ENCODE measurements around the gene DENND5B.

Gene DENND5B

DNA sequence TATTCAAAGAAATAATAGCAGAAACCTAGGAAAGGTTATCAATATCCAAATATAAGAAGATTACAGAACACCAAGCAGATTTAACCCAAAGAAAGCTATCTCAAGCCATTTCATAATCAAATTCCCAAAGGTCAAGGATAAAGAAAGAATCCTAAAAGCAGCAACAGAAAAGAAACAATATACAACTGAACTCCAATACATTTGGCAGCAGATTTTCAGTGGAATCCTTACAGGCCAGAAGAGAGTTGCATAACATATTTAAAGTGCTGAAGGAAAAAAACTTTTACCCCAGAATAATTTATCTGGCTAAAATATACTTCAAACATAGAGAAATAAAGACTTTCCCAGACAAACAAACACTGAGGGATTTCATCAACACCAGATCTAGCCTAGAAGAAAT is 54.3 kb downstream of the DENND5B start:
- H3K4me3 Mint-ChIP-seq = no peak overlapping the region
- peaks cover 62% of the 10 kb centered on the region for H3K36me3 Mint-ChIP-seq
- peaks cover 14% of the 10 kb centered on the region for H3K9me3 Mint-ChIP-seq
- peaks cover 81% of the 10 kb centered on the region for H3K4me1 Mint-ChIP-seq
- H3K27ac Mint-ChIP-seq = peak overlapping the region; percentile 25
- H3K27me3 Mint-ChIP-seq = no peaks in the 10 kb centered on the region
- ATAC-seq = no peak

DNA sequence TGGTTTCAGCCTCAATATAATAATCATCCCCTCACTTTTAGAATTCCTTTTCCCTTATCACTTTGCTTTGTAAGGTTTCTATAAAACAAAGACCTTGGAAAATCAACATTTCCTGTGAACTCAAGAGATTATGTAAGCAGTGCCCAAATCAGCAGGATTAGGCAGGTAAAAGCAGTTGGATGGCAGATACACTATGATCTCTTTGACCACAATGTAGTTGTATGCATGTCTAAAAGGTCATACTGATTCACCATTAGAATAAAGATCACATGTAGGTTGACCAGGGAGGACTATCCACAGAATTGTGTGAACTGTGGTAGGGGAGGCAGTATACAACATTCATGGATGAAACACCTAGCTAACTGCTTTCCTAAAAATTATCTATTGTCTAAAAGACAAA is 57.5 kb downstream of the DENND5B start:
- peak overlapping the region; percentile 10 for H3K27ac Mint-ChIP-seq
- peaks cover 33% of the 10 kb centered on the region for H3K36me3 Mint-ChIP-seq
- no peak for ATAC-seq
- H3K9me3 Mint-ChIP-seq = peaks cover 7% of the 10 kb centered on the region
- H3K4me1 Mint-ChIP-seq = peaks cover 77% of the 10 kb centered on the region
- no peaks in the 10 kb centered on the region for H3K27me3 Mint-ChIP-seq
- no peak overlapping the region for H3K4me3 Mint-ChIP-seq

DNA sequence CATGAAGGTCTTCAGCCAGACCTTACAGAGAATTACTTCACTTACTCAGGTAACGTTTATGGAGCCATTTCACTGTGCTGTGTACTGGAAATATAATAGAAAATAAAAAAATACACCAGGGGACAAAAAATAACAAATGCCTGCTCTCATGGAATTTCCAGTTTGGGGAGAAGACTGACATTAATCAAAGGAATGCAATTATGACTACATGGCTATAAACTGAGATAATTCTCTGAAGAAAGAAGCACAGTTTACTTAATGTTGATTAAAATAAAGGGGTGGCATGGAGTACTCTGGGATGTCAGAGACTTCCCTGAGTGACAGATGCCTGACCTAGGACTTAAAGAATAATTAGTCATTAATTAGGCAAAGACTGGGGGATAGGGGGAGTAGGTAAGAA is 59.0 kb downstream of the DENND5B start:
- no peak for ATAC-seq
- H3K27ac Mint-ChIP-seq = peak overlapping the region; percentile 18
- H3K36me3 Mint-ChIP-seq = peaks cover 28% of the 10 kb centered on the region
- H3K4me3 Mint-ChIP-seq = no peak overlapping the region
- H3K27me3 Mint-ChIP-seq = no peaks in the 10 kb centered on the region
- H3K9me3 Mint-ChIP-seq = peaks cover 5% of the 10 kb centered on the region
- H3K4me1 Mint-ChIP-seq = peaks cover 76% of the 10 kb centered on the region

DNA sequence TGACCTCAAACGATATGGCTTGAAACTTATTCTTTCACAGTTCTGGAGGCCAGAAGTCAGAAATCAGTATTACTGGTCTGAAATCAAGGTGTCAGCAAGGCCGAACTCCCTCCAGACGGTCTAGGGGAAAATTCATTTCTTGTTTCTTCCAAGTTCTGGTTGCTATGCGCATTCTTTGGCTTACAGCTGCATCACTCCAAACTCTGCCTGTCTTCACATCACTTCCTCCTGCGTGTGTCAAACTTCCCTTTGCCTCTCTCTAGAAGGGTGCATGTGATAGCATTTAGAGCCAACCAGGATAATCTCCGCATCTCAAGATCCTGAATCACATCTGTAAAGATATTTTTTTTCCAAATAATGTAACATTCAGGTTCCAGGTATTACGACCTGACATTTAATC is 62.8 kb downstream of the DENND5B start:
- Mint-ChIP-seq H3K27ac (no peak overlapping the region), H3K9me3 (peaks cover 5% of the 10 kb centered on the region), H3K4me1 (peaks cover 69% of the 10 kb centered on the region), H3K27me3 (no peaks in the 10 kb centered on the region), H3K4me3 (no peak overlapping the region), H3K36me3 (peaks cover 14% of the 10 kb centered on the region)
- no peak for ATAC-seq

DNA sequence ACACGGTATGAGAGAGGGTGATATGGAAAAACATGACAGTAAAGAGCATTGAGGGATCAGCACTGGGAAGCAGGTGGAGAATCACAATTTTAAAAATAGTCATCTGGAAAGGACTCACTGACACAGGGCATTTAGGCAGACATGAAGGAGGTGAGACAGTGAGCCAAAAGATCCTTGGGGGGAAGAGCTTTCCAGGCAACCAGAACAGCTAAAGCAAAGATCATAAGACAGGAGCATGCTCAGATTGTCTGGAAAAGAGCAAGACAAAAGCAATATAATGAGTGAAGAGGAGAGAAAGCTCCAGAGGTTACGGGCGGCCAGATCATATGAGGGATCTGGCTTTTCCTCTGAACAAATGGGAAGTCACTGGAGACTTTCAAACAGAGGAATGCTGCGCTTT is 63.9 kb downstream of the DENND5B start:
- H3K27ac Mint-ChIP-seq = peak overlapping the region; percentile 6

DNA sequence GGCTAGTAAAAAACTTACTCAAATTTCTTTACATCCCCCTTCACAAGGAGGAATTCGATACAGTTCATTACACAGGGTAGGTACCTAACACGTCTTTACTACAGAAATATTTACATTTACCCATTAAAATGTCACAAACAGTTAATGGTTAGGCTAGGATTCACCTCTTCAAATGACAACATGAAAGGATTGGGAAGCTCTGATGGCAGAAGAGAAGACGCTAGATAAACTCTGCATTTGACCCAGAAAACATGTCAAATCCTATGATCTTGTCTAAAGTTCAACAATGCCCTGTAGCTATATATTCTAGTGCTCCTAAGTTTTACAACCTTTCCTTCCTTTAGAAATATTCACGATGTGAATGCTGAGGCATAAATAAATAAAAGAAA is 64.8 kb downstream of the DENND5B start:
- Mint-ChIP-seq H3K4me3 (peak overlapping the region; percentile 40), H3K9me3 (peaks cover 5% of the 10 kb centered on the region), H3K4me1 (peaks cover 63% of the 10 kb centered on the region), H3K36me3 (peaks cover 14% of the 10 kb centered on the region), H3K27ac (peak overlapping the region; percentile 34), H3K27me3 (no peaks in the 10 kb centered on the region)
- no peak for ATAC-seq

More for the DNA sequence above, 63.9 kb downstream of the DENND5B start:
- peaks cover 14% of the 10 kb centered on the region for H3K36me3 Mint-ChIP-seq
- peaks cover 5% of the 10 kb centered on the region for H3K9me3 Mint-ChIP-seq
- no peaks in the 10 kb centered on the region for H3K27me3 Mint-ChIP-seq
- no peak for ATAC-seq
- H3K4me3 Mint-ChIP-seq = no peak overlapping the region
- H3K4me1 Mint-ChIP-seq = peaks cover 64% of the 10 kb centered on the region

DNA sequence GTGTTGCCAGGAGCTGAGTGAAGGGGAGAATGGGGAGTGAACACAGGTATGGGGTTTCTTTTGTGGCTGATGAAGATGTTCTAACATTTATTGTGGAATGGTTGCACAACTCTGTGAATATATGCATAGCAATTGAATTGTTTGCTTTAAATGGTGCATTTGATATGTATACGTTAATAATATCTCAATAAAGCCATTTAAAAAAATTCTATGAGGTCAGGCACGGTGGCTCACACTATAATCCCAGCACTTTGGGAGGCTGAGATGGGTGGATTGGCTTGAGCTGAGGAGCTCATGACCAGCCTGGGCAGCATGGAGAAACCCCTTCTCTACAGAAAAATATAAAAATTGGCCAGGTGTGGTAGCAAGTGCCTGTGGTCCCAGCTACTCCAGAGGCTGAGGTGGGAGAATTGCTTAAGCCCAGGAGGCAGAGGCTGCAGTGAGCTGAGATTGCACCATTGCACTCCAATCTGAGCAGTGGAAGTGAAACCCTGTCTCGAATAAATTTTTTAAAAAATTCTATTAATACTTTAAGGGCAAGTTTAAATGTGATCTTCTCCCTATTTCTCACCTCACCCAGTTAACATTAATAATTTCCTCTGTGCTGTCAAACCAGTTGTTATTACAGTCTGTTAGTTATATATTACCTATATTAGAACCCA is 65.3 kb downstream of the DENND5B start:
- H3K27ac Mint-ChIP-seq = peak overlapping the region; percentile 34
- H3K36me3 Mint-ChIP-seq = peaks cover 14% of the 10 kb centered on the region
- H3K4me3 Mint-ChIP-seq = peak overlapping the region; percentile 40
- H3K4me1 Mint-ChIP-seq = peaks cover 66% of the 10 kb centered on the region
- ATAC-seq = peak; percentile 60
- H3K9me3 Mint-ChIP-seq = peaks cover 5% of the 10 kb centered on the region
- H3K27me3 Mint-ChIP-seq = no peaks in the 10 kb centered on the region

DNA sequence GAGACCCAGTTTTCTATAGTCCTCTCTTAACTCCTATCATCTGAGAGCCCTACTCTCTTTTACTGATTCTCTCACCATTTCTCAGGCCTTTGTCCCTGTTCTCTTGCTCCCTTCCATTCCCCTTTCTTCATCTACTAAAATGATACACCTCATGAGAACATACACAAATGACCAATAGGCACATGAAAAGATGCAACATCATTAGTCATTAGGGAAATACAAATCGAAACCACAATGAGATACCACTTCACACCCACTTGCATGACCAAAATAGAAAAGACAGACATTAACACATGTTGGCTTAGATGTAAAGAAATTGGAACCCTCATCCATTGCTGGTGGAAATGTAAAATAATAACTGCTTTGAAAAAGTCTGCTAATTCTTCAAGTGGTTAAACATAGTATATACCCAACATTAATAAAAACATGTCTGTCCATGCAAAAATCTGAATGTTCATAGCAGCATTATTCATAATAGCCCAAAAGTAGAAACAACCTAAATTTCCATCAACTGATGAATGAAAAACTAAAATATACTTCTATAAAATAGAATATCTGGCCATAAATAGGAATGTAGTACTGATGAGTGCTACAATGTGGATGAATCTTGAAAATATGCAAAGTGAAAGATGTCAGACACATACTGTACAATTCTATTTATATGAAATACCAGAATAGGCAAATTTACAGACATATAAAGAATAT is 66.0 kb downstream of the DENND5B start:
- peak overlapping the region; percentile 11 for H3K4me3 Mint-ChIP-seq

DNA sequence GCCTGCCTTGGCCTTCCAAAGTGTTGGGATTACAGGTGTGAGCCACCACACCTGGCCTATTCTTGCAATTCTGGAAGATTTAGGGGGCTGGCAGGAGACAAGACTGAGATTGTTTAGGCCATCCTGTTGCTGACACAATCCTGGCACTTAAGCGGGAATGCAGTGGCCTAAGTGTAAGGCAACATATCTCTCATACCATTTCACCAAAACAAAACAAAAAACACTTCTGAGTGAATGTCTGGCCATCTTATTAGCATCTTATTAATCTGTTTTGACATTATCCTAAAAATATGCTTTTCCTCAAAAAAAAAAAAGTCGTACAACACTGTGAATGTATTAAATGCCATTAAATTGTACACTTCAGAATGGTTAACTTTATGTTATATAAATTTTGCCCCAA is 67.6 kb downstream of the DENND5B start:
- ATAC-seq = no peak
- H3K4me1 Mint-ChIP-seq = peaks cover 66% of the 10 kb centered on the region
- peaks cover 9% of the 10 kb centered on the region for H3K36me3 Mint-ChIP-seq
- no peak overlapping the region for H3K4me3 Mint-ChIP-seq
- no peak overlapping the region for H3K27ac Mint-ChIP-seq
- no peaks in the 10 kb centered on the region for H3K27me3 Mint-ChIP-seq
- peaks cover 1% of the 10 kb centered on the region for H3K9me3 Mint-ChIP-seq

More for the DNA sequence above, 66.0 kb downstream of the DENND5B start:
- Mint-ChIP-seq H3K27me3 (no peaks in the 10 kb centered on the region), H3K36me3 (peaks cover 14% of the 10 kb centered on the region), H3K4me1 (peaks cover 70% of the 10 kb centered on the region), H3K27ac (peak overlapping the region; percentile 9), H3K9me3 (peaks cover 5% of the 10 kb centered on the region)
- ATAC-seq = peak; percentile 83

DNA sequence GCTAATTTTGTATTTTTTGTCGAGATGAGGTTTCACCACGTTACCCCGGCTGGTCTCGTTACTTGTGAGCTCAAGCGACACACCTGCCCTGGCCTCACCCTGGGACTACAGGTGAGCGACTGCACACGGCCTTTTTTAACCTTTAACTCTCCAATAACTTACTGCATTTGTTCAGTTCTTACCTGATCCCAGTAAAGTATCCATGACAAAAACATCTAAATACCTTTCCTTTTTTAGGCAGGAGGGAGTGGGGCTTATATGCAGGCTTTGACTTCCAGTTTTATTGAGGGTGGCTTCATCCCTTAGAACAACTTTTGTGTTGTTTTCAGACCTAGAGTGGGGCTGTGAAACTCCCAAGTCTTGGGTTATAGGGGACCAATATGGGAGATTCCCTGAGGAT is 68.3 kb downstream of the DENND5B start:
- peaks cover 66% of the 10 kb centered on the region for H3K4me1 Mint-ChIP-seq
- no peaks in the 10 kb centered on the region for H3K27me3 Mint-ChIP-seq
- no peak overlapping the region for H3K27ac Mint-ChIP-seq
- H3K36me3 Mint-ChIP-seq = peaks cover 7% of the 10 kb centered on the region
- no peak overlapping the region for H3K4me3 Mint-ChIP-seq
- H3K9me3 Mint-ChIP-seq = no peaks in the 10 kb centered on the region
- ATAC-seq = no peak

DNA sequence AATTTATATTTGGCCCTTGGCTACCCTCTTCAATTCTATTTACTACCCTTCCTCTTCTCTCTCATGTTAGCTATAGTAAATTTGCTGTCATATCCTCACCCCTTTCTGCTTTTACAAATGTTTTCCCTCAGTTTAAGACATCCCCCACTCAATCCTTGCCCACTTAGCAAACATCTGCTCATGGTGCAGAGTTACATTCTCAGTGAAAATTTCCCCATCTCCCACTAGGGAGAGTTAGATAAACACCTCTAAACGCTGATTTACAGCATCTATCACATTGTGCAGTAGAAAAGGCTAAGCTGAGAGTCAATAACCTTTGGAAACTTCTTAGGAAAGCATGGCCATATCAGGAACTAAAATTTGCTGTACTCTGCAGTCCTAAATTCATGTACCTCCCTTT is 69.0 kb downstream of the DENND5B start:
- no peak overlapping the region for H3K4me3 Mint-ChIP-seq

DNA sequence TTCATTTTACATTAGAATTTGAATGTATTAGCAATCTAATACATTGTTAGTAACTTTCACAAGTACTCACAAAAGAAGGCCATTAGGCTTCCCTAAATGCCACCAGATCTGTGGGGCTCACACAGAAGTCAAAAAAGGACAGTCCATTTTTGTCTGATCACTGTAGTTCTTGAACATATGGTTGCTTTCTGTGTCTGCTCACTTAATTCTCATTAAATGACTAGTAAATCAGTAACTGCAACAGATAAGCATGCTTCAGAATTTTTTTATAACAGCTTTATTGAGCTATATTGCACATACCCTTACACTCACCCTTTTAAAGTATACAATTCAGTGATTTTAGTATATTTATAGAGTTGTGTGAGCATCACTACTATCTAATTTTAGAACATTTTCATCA is 71.4 kb downstream of the DENND5B start:
- peaks cover 6% of the 10 kb centered on the region for H3K36me3 Mint-ChIP-seq
- H3K9me3 Mint-ChIP-seq = no peaks in the 10 kb centered on the region
- H3K4me1 Mint-ChIP-seq = peaks cover 49% of the 10 kb centered on the region
- H3K27ac Mint-ChIP-seq = no peak overlapping the region
- no peaks in the 10 kb centered on the region for H3K27me3 Mint-ChIP-seq
- H3K4me3 Mint-ChIP-seq = no peak overlapping the region
- ATAC-seq = no peak

More for the DNA sequence above, 69.0 kb downstream of the DENND5B start:
- Mint-ChIP-seq H3K27ac (no peak overlapping the region), H3K27me3 (no peaks in the 10 kb centered on the region), H3K9me3 (no peaks in the 10 kb centered on the region), H3K4me1 (peaks cover 67% of the 10 kb centered on the region), H3K36me3 (peaks cover 7% of the 10 kb centered on the region)
- no peak for ATAC-seq

DNA sequence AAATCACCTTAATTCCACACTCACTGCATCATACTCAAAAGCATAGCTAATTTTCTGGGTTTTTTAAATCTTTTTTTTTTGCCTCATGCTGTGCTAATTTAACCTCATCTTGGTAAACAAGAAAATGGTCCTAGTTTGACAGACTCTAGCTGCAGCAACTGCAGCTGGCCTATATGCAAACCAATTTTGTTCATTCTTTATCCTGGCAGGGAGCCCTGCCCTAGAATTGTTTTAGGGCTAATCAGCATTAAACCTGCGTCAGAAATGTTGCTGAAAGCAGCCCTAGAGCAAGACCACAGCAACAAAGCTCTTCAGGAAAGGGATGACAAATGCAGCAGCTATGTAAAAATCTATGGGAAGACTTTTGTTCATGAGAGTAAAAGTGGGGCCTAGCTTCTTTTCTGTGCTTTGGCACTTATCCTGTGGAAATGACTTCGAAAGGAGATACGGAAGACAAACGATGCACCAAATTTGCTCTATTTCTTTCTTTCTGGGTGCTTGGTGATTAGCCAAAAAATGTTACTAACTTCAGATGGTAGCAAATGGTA is 72.2 kb downstream of the DENND5B start:
- Mint-ChIP-seq H3K27me3 (no peaks in the 10 kb centered on the region), H3K36me3 (peaks cover 6% of the 10 kb centered on the region), H3K4me1 (peaks cover 48% of the 10 kb centered on the region), H3K9me3 (no peaks in the 10 kb centered on the region), H3K4me3 (no peak overlapping the region), H3K27ac (peak overlapping the region; percentile 72)
- no peak for ATAC-seq

DNA sequence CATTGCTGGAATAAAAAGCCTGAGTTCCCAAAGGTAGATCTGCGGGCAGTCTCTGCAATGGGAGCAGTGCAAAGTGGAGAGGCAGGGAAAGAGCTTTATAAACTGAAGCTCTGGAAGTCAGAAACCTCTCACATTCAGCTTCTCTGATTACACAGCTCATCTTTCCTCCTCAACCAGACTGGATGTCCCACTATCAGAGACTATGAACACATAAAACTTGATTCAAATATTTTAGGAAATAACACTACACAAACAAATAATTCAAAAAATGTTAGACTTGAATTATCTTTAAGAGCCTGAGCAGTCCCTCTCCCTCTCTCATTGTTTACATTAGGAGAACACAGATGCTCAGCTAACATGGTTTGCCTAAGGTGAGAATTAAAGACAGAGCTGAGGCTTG is 72.9 kb downstream of the DENND5B start:
- ATAC-seq = no peak
- no peaks in the 10 kb centered on the region for H3K27me3 Mint-ChIP-seq
- H3K36me3 Mint-ChIP-seq = peaks cover 6% of the 10 kb centered on the region
- no peak overlapping the region for H3K4me3 Mint-ChIP-seq
- no peaks in the 10 kb centered on the region for H3K9me3 Mint-ChIP-seq
- peak overlapping the region; percentile 72 for H3K27ac Mint-ChIP-seq
- peaks cover 55% of the 10 kb centered on the region for H3K4me1 Mint-ChIP-seq

DNA sequence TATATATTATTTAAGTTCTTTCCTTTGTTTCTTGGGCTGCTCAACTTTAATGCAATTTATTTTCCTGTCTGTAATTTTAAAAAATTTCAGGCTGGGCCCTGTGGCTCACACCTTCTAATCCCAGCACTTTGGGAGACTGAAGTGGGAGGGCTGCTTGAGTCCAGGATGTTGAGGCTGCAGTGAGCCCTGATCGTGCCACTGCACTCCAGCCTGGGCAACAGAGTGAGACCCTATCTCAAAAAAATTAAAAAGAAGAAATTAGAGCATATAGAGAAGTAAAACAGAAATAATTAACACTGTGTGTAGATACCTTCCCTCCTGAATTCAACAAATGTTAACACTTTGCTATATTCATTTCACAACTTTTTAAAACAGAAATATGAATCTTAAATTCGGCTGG is 74.2 kb downstream of the DENND5B start:
- ATAC-seq = no peak
- no peak overlapping the region for H3K4me3 Mint-ChIP-seq
- no peaks in the 10 kb centered on the region for H3K9me3 Mint-ChIP-seq
- peaks cover 6% of the 10 kb centered on the region for H3K36me3 Mint-ChIP-seq
- peaks cover 51% of the 10 kb centered on the region for H3K4me1 Mint-ChIP-seq
- no peaks in the 10 kb centered on the region for H3K27me3 Mint-ChIP-seq
- H3K27ac Mint-ChIP-seq = peak overlapping the region; percentile 72

DNA sequence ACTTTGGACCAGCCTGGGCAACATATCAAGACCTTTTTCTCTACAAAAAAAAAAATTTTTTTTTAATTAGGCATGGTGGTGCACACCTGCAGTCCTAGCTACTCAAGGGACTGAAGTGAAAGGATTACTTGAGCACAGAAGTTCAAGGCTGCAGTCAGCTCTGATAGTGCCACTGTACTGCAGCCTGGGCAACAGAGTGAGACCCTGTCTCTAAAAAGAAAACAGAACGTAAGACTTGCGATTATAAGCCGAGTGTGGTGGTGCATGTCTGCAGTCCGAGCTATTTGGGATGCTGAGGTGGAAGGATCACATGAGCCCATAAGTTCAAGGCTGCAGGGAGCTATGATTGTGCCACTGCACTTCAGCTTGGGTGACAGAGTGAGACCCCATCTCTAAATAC is 76.0 kb downstream of the DENND5B start:
- H3K36me3 Mint-ChIP-seq = peaks cover 6% of the 10 kb centered on the region
- H3K27me3 Mint-ChIP-seq = no peaks in the 10 kb centered on the region
- no peaks in the 10 kb centered on the region for H3K9me3 Mint-ChIP-seq
- H3K27ac Mint-ChIP-seq = no peak overlapping the region
- peaks cover 43% of the 10 kb centered on the region for H3K4me1 Mint-ChIP-seq
- no peak overlapping the region for H3K4me3 Mint-ChIP-seq
- no peak for ATAC-seq
